GM23248 (cell line): ENCODE measurements around the gene MPDU1.

ENCODE experiments used
- EZH2 ChIP-seq: fragments of 200-600 bp; sonication (generic); IDR thresholded peaks from 2 replicates; pipeline ENCODE4 v1.6.1; 2018; ENCODE audit warnings: antibody characterized with exemption, mild to moderate bottlenecking; ENCODE audit not compliant: insufficient read depth, poor library complexity, severe bottlenecking
- EZH2phosphoT487 ChIP-seq: fragments of 200-600 bp; sonication (generic); IDR thresholded peaks from 2 replicates; pipeline ENCODE4 v1.6.1; 2018; ENCODE audit warnings: antibody characterized with exemption, moderate library complexity, mild to moderate bottlenecking, low read depth; ENCODE audit not compliant: insufficient read depth

DNA sequence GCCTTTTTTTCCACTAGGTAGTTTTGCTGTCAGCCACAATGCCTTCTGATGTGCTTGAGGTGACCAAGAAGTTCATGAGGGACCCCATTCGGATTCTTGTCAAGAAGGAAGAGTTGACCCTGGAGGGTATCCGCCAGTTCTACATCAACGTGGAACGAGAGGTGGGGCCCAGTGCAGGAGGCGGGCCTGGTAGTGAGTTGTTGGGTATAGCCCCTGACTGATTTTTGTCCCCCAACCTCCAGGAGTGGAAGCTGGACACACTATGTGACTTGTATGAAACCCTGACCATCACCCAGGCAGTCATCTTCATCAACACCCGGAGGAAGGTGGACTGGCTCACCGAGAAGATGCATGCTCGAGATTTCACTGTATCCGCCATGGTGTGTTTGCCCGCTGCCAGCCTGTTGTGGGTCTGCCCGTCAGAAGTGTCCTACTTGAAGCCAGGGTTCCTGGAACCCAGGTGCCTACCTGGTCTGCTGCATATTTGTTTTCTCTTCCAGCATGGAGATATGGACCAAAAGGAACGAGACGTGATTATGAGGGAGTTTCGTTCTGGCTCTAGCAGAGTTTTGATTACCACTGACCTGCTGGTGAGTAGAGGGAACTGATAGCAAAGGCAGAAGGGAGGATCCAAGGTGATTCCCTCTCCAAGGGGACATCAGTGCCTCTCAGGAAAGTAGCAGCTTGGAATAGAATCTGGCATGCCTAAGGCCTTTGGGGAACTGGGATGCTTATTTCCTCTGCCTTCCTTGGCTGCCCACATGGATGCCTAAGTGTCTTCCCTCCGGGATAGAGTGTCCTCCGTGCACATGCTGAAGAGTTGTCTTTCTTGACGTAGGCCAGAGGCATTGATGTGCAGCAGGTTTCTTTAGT, 6.1 kb upstream of the MPDU1 start:
- no peak for TF ChIP-seq EZH2phosphoT487
- TF ChIP-seq EZH2 = no peak
